WTC11 (cell line): Measurements from ENCODE around the gene CDCP1. TPM values are rescaled to one million over a fixed set of nuclear protein-coding genes. Genes with fewer than 3 reads are reported as not detected.

Source experiments
- ATAC-seq: fragments of 200-7000 bp; cut with Tn5 transposase; 2 replicates; pipeline ENCODE4 v1.10.0; 2021; ENCODE audit warnings: mild to moderate bottlenecking, moderate library complexity
- CTCF ChIA-PET: fragments of 300-600 bp; sonication (Branson Sonifier 250); formaldehyde crosslinking; loops from one replicate; lab custom pipeline; 2021; ENCODE audit warnings: antibody characterized with exemption; lab: Charles Lee
- POLR2A ChIA-PET: fragments of 350-600 bp; sonication (Branson Sonifier 250); formaldehyde crosslinking; loops from one replicate; lab custom pipeline; 2021; ENCODE audit warnings: antibody characterized with exemption; lab: Charles Lee
- DNase-seq: peaks from one replicate; pipeline ENCODE4 v3.0.0; 2021; ENCODE audit warnings: low spot score
- H3K27ac Mint-ChIP-seq: 2 replicates; pipeline ENCODE4 v1.8.0; 2021; ENCODE audit warnings: mixed read lengths
- H3K27me3 Mint-ChIP-seq: 2 replicates; pipeline ENCODE4 v1.8.0; 2021; ENCODE audit warnings: low read depth, mild to moderate bottlenecking, moderate library complexity, mixed read lengths
- H3K36me3 Mint-ChIP-seq: 2 replicates; pipeline ENCODE4 v1.8.0; 2021; ENCODE audit warnings: mixed read lengths
- H3K4me1 Mint-ChIP-seq: 2 replicates; pipeline ENCODE4 v1.8.0; 2022; ENCODE audit warnings: mixed read lengths
- H3K4me3 Mint-ChIP-seq: 2 replicates; pipeline ENCODE4 v1.8.0; 2021; ENCODE audit warnings: mild to moderate bottlenecking, moderate library complexity, mixed read lengths
- H3K9me3 Mint-ChIP-seq: 2 replicates; pipeline ENCODE4 v1.8.0; 2021; ENCODE audit warnings: mixed read lengths
- EMX1 ChIP-seq: fragments of 250-450 bp; sonication (Bioruptor Pico); IDR thresholded peaks from 2 replicates; pipeline ENCODE4 v1.8.0; 2021; ENCODE audit warnings: mild to moderate bottlenecking
- ETV6 ChIP-seq: sonication (generic); formaldehyde crosslinking; IDR thresholded peaks from 2 replicates; pipeline ENCODE4 v1.8.1; 2022; ENCODE audit warnings: mild to moderate bottlenecking, missing genetic modification reagents
- FOXK1 ChIP-seq: sonication (generic); formaldehyde crosslinking; IDR thresholded peaks from 2 replicates; pipeline ENCODE4 v1.8.0; 2022; ENCODE audit warnings: mild to moderate bottlenecking, moderate library complexity, missing genetic modification reagents
- JAZF1 ChIP-seq: fragments of 250-450 bp; sonication (Bioruptor Pico); IDR thresholded peaks from 2 replicates; pipeline ENCODE4 v1.9.0; 2021; ENCODE audit warnings: moderate library complexity, mild to moderate bottlenecking, inconsistent platforms
- MYBL2 ChIP-seq: sonication (generic); formaldehyde crosslinking; IDR thresholded peaks from 2 replicates; pipeline ENCODE4 v1.8.1; 2023; ENCODE audit warnings: mild to moderate bottlenecking, moderate library complexity, missing genetic modification reagents
- NFATC4 ChIP-seq: fragments of 250-450 bp; sonication (Bioruptor Pico); IDR thresholded peaks from 2 replicates; pipeline ENCODE4 v1.9.0; 2021; ENCODE audit warnings: mild to moderate bottlenecking
- NR2C2 ChIP-seq: sonication (generic); formaldehyde crosslinking; IDR thresholded peaks from 2 replicates; pipeline ENCODE4 v1.8.0; 2022; ENCODE audit warnings: mild to moderate bottlenecking, missing genetic modification reagents
- NR3C1 ChIP-seq: sonication (generic); formaldehyde crosslinking; conservative IDR thresholded peaks from 2 replicates; pipeline ENCODE4 v1.8.1; 2023; ENCODE audit warnings: low read depth, mild to moderate bottlenecking, missing genetic modification reagents
- SMAD4 ChIP-seq: sonication (generic); formaldehyde crosslinking; IDR thresholded peaks from 2 replicates; pipeline ENCODE4 v1.8.0; 2022; ENCODE audit warnings: mild to moderate bottlenecking, missing genetic modification reagents
- SOX15 ChIP-seq: fragments of 250-450 bp; sonication (Bioruptor Pico); IDR thresholded peaks from 2 replicates; pipeline ENCODE4 v1.9.0; 2021; ENCODE audit warnings: mild to moderate bottlenecking
- TCF7 ChIP-seq: sonication (generic); formaldehyde crosslinking; IDR thresholded peaks from 2 replicates; pipeline ENCODE4 v1.8.0; 2022; ENCODE audit warnings: mild to moderate bottlenecking, low read depth, missing genetic modification reagents, moderate library complexity
- TEAD4 ChIP-seq: sonication (generic); formaldehyde crosslinking; IDR thresholded peaks from 2 replicates; pipeline ENCODE4 v1.8.0; 2022; ENCODE audit warnings: mild to moderate bottlenecking, missing genetic modification reagents
- ZNF121 ChIP-seq: sonication (generic); formaldehyde crosslinking; IDR thresholded peaks from 2 replicates; pipeline ENCODE4 v1.8.0; 2023; ENCODE audit warnings: missing genetic modification reagents
- ZNF219 ChIP-seq: sonication (generic); formaldehyde crosslinking; IDR thresholded peaks from 2 replicates; pipeline ENCODE4 v1.8.0; 2023; ENCODE audit warnings: missing genetic modification reagents, mild to moderate bottlenecking, borderline replicate concordance
- total RNA-seq: library from RNA; stranded (reverse); gene quantifications from 3 replicates; pipeline ENCODE4 v1.2.3, GENCODE V29; 2021
- TF ChIP-seq, protein P1 (sequence below): sonication (generic); formaldehyde crosslinking; conservative IDR thresholded peaks from 2 replicates; pipeline ENCODE4 v1.8.1; 2023; ENCODE audit warnings: mild to moderate bottlenecking, low read depth, missing genetic modification reagents, moderate library complexity
- TF ChIP-seq, protein P2 (sequence below): sonication (generic); formaldehyde crosslinking; IDR thresholded peaks from 2 replicates; pipeline ENCODE4 v1.8.1; 2023; ENCODE audit warnings: mild to moderate bottlenecking, missing genetic modification reagents
- TF ChIP-seq, protein P3 (sequence below): sonication (generic); formaldehyde crosslinking; IDR thresholded peaks from 2 replicates; pipeline ENCODE4 v1.8.1; 2023; ENCODE audit warnings: mild to moderate bottlenecking, missing genetic modification reagents, borderline replicate concordance
- TF ChIP-seq, protein P4 (sequence below): fragments of 250-450 bp; sonication (Bioruptor Pico); IDR thresholded peaks from 2 replicates; pipeline ENCODE4 v2.1.2; 2022; ENCODE audit warnings: mild to moderate bottlenecking, moderate library complexity
- TF ChIP-seq, protein P5 (sequence below): sonication (generic); formaldehyde crosslinking; IDR thresholded peaks from 2 replicates; pipeline ENCODE4 v1.8.1; 2022; ENCODE audit warnings: mild to moderate bottlenecking, missing genetic modification reagents, moderate library complexity, borderline replicate concordance

The CDCP1 gene
- total RNA-seq, 1 experiment from 2014 or later, result 14.6 TPM

DNA sequence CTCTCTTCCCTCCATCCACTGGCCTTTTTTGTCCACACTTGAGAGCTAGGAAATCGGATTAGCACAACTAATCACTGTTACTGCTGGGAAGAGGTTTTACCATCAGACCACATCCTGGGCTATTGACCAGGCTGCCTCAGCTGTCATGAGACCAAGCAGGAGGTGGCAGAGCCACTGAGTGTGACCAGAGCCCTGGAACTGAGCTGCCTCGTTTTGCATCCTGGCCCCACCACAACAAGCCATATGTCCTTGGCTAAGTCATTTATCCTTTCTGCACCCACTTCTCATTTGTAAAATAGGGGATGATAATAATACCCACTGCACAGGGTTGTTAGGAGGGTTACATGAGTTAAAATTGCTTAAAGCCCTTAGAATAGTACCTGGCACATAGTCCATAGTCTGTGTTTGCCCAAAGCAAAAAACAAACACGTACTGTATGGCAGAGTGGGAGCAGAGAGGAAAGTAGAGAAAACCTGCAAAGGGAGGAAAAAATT is 45.8 kb upstream of the CDCP1 start (continued):
- TF ChIP-seq, protein P1, sequence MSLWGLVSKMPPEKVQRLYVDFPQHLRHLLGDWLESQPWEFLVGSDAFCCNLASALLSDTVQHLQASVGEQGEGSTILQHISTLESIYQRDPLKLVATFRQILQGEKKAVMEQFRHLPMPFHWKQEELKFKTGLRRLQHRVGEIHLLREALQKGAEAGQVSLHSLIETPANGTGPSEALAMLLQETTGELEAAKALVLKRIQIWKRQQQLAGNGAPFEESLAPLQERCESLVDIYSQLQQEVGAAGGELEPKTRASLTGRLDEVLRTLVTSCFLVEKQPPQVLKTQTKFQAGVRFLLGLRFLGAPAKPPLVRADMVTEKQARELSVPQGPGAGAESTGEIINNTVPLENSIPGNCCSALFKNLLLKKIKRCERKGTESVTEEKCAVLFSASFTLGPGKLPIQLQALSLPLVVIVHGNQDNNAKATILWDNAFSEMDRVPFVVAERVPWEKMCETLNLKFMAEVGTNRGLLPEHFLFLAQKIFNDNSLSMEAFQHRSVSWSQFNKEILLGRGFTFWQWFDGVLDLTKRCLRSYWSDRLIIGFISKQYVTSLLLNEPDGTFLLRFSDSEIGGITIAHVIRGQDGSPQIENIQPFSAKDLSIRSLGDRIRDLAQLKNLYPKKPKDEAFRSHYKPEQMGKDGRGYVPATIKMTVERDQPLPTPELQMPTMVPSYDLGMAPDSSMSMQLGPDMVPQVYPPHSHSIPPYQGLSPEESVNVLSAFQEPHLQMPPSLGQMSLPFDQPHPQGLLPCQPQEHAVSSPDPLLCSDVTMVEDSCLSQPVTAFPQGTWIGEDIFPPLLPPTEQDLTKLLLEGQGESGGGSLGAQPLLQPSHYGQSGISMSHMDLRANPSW (CRISPR knock-in tag), result no peak

DNA sequence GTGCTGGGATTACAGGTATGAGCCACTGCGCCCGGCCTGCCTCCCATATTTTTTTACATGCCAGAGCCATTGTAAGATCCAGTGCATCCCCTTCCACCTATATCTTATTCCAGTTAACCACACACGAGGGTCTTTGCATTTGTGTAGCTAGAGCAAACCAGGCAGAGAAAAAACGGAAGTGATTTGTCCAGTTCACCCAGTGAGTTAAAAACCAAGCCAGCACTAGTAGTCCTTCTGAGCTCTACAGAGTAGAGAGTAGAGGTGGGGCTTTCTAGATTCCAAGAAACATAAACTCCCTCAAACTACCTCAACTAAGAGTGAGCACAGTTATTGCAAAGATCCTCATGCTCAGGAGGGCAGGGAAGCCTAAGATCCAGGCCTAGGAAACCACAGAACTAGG is 45.2 kb upstream of the CDCP1 start:
- ATAC-seq (no peak), DNase-seq (no peak)
- Mint-ChIP-seq H3K9me3 (no peaks in the 10 kb centered on the region), H3K4me1 (no peaks in the 10 kb centered on the region), H3K27ac (no peak overlapping the region)
- POLR2A ChIA-PET, result no interaction called here
- no peak for TF ChIP-seq NFATC4
- no peak for TF ChIP-seq SOX15 (CRISPR knock-in tag)
- TF ChIP-seq SMAD4, result no peak
- TF ChIP-seq FOXK1, result no peak
- TF ChIP-seq ZNF121, result no peak
- TF ChIP-seq, all 79 proteins: peak for 0
- no peaks in the 10 kb centered on the region for H3K36me3 Mint-ChIP-seq
- CTCF ChIA-PET, result interaction anchor here (0.6 to 0.9 kb wide), 2 partner anchors 8 to 136 kb away, joined by 3 read pairs; no protein-coding TSS in a partner anchor
- peaks cover 8% of the 10 kb centered on the region for H3K27me3 Mint-ChIP-seq
- H3K4me3 Mint-ChIP-seq, result no peak overlapping the region

DNA sequence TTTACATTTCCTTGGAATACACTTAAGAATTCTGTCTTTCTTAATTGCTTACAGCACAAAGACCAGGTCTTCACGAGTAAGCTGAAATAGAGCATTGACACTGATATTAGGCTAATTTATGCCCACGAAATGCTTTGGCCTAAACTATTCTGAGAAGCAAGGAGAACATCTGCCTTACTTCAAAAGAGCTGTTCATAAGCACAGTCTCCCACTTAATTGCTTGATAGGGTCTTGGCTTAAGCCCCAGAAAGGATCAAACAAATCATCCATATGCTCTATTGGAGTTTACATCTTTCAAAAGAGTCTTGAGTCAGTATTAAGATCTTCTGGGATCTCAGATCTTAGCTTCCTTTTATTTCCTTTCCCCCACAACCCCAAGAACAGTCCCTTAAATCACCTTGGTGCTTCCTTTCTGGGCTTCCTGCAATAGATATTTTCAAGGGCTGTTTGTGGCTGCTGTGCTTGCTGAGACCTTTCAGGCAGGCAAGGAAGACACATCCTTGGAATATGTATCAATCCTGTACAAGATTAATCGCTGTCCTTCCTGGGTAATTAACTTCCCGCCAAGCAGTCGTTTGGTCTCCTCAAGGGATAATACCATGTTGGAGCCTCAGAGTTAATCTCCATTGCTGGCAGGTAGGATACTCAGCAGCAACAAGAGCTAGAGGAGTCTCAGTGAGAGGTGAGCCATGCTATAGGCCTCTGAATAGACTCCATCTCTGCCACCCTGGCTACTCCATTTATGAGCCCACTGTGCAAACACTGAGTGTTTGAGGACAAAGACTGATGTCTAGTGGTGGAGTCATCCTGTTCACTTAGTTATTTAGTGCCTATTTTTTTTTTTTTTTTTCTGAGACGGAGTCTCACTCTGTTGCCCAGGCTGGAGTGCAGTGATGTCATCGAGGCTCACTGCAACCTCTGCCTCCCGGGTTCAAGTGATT is 42.8 kb upstream of the CDCP1 start:
- Mint-ChIP-seq H3K27me3 (peaks cover 2% of the 10 kb centered on the region; the same call in 1 of the 2 replicates), H3K9me3 (no peaks in the 10 kb centered on the region), H3K4me3 (no peak overlapping the region), H3K36me3 (no peaks in the 10 kb centered on the region), H3K4me1 (no peaks in the 10 kb centered on the region), H3K27ac (no peak overlapping the region)
- ChIA-PET CTCF (no interaction called here), POLR2A (interaction anchor here (0.8 kb wide), 1 partner anchor 102 kb away, joined by 3 read pairs; no protein-coding TSS in a partner anchor)
- ATAC-seq, result no peak
- DNase-seq, result no peak
- TF ChIP-seq, protein P2, sequence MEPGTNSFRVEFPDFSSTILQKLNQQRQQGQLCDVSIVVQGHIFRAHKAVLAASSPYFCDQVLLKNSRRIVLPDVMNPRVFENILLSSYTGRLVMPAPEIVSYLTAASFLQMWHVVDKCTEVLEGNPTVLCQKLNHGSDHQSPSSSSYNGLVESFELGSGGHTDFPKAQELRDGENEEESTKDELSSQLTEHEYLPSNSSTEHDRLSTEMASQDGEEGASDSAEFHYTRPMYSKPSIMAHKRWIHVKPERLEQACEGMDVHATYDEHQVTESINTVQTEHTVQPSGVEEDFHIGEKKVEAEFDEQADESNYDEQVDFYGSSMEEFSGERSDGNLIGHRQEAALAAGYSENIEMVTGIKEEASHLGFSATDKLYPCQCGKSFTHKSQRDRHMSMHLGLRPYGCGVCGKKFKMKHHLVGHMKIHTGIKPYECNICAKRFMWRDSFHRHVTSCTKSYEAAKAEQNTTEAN (CRISPR knock-in tag), result no peak
- TF ChIP-seq, protein P3, sequence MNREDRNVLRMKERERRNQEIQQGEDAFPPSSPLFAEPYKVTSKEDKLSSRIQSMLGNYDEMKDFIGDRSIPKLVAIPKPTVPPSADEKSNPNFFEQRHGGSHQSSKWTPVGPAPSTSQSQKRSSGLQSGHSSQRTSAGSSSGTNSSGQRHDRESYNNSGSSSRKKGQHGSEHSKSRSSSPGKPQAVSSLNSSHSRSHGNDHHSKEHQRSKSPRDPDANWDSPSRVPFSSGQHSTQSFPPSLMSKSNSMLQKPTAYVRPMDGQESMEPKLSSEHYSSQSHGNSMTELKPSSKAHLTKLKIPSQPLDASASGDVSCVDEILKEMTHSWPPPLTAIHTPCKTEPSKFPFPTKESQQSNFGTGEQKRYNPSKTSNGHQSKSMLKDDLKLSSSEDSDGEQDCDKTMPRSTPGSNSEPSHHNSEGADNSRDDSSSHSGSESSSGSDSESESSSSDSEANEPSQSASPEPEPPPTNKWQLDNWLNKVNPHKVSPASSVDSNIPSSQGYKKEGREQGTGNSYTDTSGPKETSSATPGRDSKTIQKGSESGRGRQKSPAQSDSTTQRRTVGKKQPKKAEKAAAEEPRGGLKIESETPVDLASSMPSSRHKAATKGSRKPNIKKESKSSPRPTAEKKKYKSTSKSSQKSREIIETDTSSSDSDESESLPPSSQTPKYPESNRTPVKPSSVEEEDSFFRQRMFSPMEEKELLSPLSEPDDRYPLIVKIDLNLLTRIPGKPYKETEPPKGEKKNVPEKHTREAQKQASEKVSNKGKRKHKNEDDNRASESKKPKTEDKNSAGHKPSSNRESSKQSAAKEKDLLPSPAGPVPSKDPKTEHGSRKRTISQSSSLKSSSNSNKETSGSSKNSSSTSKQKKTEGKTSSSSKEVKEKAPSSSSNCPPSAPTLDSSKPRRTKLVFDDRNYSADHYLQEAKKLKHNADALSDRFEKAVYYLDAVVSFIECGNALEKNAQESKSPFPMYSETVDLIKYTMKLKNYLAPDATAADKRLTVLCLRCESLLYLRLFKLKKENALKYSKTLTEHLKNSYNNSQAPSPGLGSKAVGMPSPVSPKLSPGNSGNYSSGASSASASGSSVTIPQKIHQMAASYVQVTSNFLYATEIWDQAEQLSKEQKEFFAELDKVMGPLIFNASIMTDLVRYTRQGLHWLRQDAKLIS (CRISPR knock-in tag), result no peak
- no peak for TF ChIP-seq NR3C1 (CRISPR knock-in tag)
- TF ChIP-seq TCF7 (CRISPR knock-in tag), result no peak
- TF ChIP-seq MYBL2, result no peak
- no peak for TF ChIP-seq ETV6 (CRISPR knock-in tag)
- no peak for TF ChIP-seq ZNF219 (CRISPR knock-in tag)
- no peak for TF ChIP-seq TEAD4 (CRISPR knock-in tag)
- TF ChIP-seq, protein P4, sequence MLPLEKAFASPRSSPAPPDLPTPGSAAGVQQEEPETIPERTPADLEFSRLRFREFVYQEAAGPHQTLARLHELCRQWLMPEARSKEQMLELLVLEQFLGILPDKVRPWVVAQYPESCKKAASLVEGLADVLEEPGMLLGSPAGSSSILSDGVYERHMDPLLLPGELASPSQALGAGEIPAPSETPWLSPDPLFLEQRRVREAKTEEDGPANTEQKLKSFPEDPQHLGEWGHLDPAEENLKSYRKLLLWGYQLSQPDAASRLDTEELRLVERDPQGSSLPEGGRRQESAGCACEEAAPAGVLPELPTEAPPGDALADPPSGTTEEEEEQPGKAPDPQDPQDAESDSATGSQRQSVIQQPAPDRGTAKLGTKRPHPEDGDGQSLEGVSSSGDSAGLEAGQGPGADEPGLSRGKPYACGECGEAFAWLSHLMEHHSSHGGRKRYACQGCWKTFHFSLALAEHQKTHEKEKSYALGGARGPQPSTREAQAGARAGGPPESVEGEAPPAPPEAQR (CRISPR knock-in tag), result no peak
- no peak for TF ChIP-seq NR2C2 (CRISPR knock-in tag)
- TF ChIP-seq, protein P1 (CRISPR knock-in tag), result no peak
- no peak for TF ChIP-seq EMX1
- no peak for TF ChIP-seq JAZF1
- TF ChIP-seq, protein P5, sequence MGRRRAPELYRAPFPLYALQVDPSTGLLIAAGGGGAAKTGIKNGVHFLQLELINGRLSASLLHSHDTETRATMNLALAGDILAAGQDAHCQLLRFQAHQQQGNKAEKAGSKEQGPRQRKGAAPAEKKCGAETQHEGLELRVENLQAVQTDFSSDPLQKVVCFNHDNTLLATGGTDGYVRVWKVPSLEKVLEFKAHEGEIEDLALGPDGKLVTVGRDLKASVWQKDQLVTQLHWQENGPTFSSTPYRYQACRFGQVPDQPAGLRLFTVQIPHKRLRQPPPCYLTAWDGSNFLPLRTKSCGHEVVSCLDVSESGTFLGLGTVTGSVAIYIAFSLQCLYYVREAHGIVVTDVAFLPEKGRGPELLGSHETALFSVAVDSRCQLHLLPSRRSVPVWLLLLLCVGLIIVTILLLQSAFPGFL (CRISPR knock-in tag), result no peak
